Panc1 (cell line): Measurements from ENCODE around the gene SDC4. TPM values are rescaled to one million over a fixed set of nuclear protein-coding genes. Genes with fewer than 3 reads are reported as not detected.

Experiments used
- ATAC-seq: fragments of 200-7000 bp; cut with Tn5 transposase; 2 replicates; pipeline ENCODE4 v1.9.1; 2020; ENCODE audit warnings: mild to moderate bottlenecking, moderate library complexity
- BruUV-seq: library from RNA; stranded (reverse); fragments of 400-500 nt; replicated peaks from 2 replicates; lab custom pipeline; 2021; lab: Mats Ljungman, UMichigan
- CTCF ChIA-PET: fragments of 300-600 bp; sonication (Branson Sonifier 250); formaldehyde crosslinking; loops from one replicate; lab custom pipeline; 2022; ENCODE audit warnings: antibody characterized with exemption; lab: Charles Lee
- POLR2A ChIA-PET: fragments of 300-600 bp; sonication (Branson Sonifier 250); formaldehyde crosslinking; loops from one replicate; lab custom pipeline; 2022; ENCODE audit warnings: antibody characterized with exemption; lab: Charles Lee
- DNase-seq: peaks from one replicate; pipeline ENCODE4 v3.0.0-alpha.2; 2010; ENCODE audit warnings: low read depth, low spot score
- H3K27ac ChIP-seq: 2 replicates; pipeline ENCODE4 v1.5.1; 2011; ENCODE audit warnings: mild to moderate bottlenecking, low read length, inconsistent platforms
- H3K27me3 ChIP-seq: fragments of 200-500 bp; sonication (Bioruptor generic); 2 replicates; pipeline ENCODE4 v1.6.0; 2014; ENCODE audit warnings: low read length, inconsistent platforms; ENCODE audit not compliant: control insufficient read depth, insufficient read depth
- H3K36me3 ChIP-seq: fragments of 200-500 bp; sonication (Bioruptor generic); 2 replicates; pipeline ENCODE4 v1.5.1; 2014; ENCODE audit warnings: inconsistent platforms, mild to moderate bottlenecking, low read length, moderate library complexity; ENCODE audit not compliant: control insufficient read depth, insufficient read depth
- H3K4me1 ChIP-seq: 2 replicates; pipeline ENCODE4 v1.5.1; 2011; ENCODE audit warnings: inconsistent platforms, mild to moderate bottlenecking, low read length, moderate library complexity; ENCODE audit not compliant: control insufficient read depth, insufficient read depth
- H3K4me3 ChIP-seq, 2 experiments: 2 replicates each; pipeline ENCODE4 v1.5.1; 2011 to 2012; ENCODE audit warnings: low read depth in 2 of 2, low read length in 2 of 2, mild to moderate bottlenecking in 2 of 2, inconsistent platforms in 1 of 2, moderate library complexity in 1 of 2
- H3K9me3 ChIP-seq: fragments of 200-500 bp; sonication (Bioruptor generic); 2 replicates; pipeline ENCODE4 v1.5.1; 2014; ENCODE audit warnings: low read depth, mild to moderate bottlenecking, inconsistent platforms, low read length, moderate library complexity; ENCODE audit not compliant: control insufficient read depth, insufficient read depth
- POLR2AphosphoS5 ChIP-seq: IDR thresholded peaks from 2 replicates; pipeline ENCODE4 v1.6.1; 2012; ENCODE audit warnings: mild to moderate bottlenecking, low read depth, low read length, moderate library complexity
- SIN3A ChIP-seq: IDR thresholded peaks from 2 replicates; pipeline ENCODE4 v1.6.1; 2012; ENCODE audit warnings: low read depth, mild to moderate bottlenecking, low read length, moderate library complexity, borderline replicate concordance; ENCODE audit not compliant: insufficient read depth
- TCF7L2 ChIP-seq: IDR thresholded peaks from 2 replicates; pipeline ENCODE4 v1.6.1; 2011; ENCODE audit warnings: mild to moderate bottlenecking, low read depth, low read length, inconsistent platforms
- in situ Hi-C: cut with HindIII; loops from 2 replicates; pipeline ENCODE4 v1.10.0; 2016; ENCODE audit warnings: low sequenced_read_pairs, low pct_unique_long_range_greater_than_20kb
- intact Hi-C: fragments of 100-400 bp; cut with micrococcal nuclease; formaldehyde crosslinking; loops from one replicate; pipeline ENCODE4 v1.10.0; 2022; ENCODE audit not compliant: unreplicated experiment
- total RNA-seq: library from RNA; stranded (reverse); gene quantifications from one replicate; pipeline ENCODE4 v1.2.1, GENCODE V29; 2021; ENCODE audit not compliant: unreplicated experiment
- TF ChIP-seq, protein P1 (sequence below), 2 experiments: IDR thresholded peaks; 2 replicates each; pipeline ENCODE4 v1.6.1; 2011 to 2012; ENCODE audit warnings: low read depth in 2 of 2, control low read depth in 1 of 2, low read length in 1 of 2, mild to moderate bottlenecking in 1 of 2, moderate library complexity in 1 of 2; ENCODE audit not compliant: insufficient read depth in 1 of 2
- TF ChIP-seq, protein P2 (sequence below): fragments of 450-650 bp; IDR thresholded peaks from 2 replicates; pipeline ENCODE4 v1.5.1; 2017; ENCODE audit warnings: mild to moderate bottlenecking

The SDC4 gene
- total RNA-seq, 1 experiment from 2014 or later, result 93.3 TPM

DNA sequence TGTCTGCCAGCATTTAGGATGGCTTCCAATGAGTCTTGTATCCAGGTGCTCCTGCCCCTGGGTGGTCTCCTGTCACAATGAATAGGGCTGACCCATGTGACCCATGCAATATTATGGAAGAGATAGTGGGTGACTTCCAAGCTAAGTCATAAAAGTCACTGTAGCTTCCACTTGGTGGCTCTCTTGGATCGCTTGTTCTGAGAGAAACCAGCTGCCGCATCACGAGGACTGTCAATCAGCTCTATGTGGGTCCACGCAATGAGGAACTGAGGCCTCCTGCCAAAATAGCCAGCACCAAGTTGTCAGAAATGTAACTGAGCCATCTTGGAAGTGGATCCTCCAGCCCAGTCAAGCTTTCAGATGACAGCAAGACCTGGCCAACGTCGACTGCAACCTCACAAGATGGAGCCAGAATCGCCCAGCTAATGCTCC, 25.3 kb downstream of the SDC4 start:
- 0 out of 2 replicates have a peak, but pooled peaks cover 5% of the 10 kb centered on the region for H3K36me3 ChIP-seq
- H3K4me3 ChIP-seq, result no peak overlapping the region
- ChIA-PET POLR2A (no interaction called here), CTCF (interaction anchor here (0.6 to 1.5 kb wide), 9 partner anchors 11 to 448 kb away, joined by 3 to 10 read pairs (median 4); no protein-coding TSS in a partner anchor)
- ATAC-seq, result peak; percentile 61
- H3K9me3 ChIP-seq, result no peaks in the 10 kb centered on the region
- no peak overlapping the region for H3K27ac ChIP-seq
- intact Hi-C loops, result loop anchor here (5.0 to 10.0 kb wide), 2 partner anchors 114 to 452 kb away; no protein-coding TSS in a partner anchor
- no peaks in the 10 kb centered on the region for H3K27me3 ChIP-seq
- TF ChIP-seq, protein P1, sequence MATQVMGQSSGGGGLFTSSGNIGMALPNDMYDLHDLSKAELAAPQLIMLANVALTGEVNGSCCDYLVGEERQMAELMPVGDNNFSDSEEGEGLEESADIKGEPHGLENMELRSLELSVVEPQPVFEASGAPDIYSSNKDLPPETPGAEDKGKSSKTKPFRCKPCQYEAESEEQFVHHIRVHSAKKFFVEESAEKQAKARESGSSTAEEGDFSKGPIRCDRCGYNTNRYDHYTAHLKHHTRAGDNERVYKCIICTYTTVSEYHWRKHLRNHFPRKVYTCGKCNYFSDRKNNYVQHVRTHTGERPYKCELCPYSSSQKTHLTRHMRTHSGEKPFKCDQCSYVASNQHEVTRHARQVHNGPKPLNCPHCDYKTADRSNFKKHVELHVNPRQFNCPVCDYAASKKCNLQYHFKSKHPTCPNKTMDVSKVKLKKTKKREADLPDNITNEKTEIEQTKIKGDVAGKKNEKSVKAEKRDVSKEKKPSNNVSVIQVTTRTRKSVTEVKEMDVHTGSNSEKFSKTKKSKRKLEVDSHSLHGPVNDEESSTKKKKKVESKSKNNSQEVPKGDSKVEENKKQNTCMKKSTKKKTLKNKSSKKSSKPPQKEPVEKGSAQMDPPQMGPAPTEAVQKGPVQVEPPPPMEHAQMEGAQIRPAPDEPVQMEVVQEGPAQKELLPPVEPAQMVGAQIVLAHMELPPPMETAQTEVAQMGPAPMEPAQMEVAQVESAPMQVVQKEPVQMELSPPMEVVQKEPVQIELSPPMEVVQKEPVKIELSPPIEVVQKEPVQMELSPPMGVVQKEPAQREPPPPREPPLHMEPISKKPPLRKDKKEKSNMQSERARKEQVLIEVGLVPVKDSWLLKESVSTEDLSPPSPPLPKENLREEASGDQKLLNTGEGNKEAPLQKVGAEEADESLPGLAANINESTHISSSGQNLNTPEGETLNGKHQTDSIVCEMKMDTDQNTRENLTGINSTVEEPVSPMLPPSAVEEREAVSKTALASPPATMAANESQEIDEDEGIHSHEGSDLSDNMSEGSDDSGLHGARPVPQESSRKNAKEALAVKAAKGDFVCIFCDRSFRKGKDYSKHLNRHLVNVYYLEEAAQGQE (IDR thresholded peaks at IDR 0.05; ENCODE audit: insufficient read depth in 1 of 2, low read depth in 2 of 2, low read length in 1 of 2), result no peak
- TF ChIP-seq, protein P2, sequence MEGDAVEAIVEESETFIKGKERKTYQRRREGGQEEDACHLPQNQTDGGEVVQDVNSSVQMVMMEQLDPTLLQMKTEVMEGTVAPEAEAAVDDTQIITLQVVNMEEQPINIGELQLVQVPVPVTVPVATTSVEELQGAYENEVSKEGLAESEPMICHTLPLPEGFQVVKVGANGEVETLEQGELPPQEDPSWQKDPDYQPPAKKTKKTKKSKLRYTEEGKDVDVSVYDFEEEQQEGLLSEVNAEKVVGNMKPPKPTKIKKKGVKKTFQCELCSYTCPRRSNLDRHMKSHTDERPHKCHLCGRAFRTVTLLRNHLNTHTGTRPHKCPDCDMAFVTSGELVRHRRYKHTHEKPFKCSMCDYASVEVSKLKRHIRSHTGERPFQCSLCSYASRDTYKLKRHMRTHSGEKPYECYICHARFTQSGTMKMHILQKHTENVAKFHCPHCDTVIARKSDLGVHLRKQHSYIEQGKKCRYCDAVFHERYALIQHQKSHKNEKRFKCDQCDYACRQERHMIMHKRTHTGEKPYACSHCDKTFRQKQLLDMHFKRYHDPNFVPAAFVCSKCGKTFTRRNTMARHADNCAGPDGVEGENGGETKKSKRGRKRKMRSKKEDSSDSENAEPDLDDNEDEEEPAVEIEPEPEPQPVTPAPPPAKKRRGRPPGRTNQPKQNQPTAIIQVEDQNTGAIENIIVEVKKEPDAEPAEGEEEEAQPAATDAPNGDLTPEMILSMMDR, result peak; percentile 74
- TF ChIP-seq TCF7L2 (no peak), POLR2AphosphoS5 (no peak)
- peaks cover 10% of the 10 kb centered on the region for H3K4me1 ChIP-seq
- no TSS peak for BruUV-seq
- in situ Hi-C loops, result no loop called here
- no peak for DNase-seq

DNA sequence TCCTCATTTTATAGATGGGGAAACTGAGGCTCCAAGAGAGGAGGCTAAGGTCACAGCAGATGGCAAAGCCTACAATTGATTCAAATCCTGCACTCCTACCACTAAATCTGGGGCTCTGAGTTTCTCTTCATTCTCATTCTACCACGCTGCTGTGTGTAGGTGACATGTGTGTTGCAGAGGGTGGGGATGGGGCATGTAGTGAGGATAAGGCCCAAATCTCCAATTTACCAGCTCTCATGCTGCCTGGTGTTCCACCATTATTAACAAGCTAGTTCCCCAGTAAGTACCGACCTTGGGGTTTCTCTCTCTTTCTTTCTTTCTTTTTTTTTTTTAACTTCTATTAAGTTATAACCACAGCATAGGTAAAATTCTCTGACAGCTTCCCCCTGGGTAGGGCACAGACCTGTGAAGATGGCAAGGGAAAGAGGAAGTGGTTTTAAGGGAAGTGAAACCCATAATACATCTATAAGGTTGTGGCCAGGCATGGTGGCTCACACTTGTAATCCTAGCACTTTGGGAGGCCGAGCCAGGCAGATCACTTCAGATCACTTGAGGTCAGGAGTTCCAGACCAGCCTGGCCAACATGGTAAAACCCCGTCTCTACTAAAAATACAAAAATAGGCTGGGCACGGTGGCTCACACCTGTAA, 27.2 kb downstream of the SDC4 start:
- Histone ChIP-seq H3K27ac (no peak overlapping the region), H3K36me3 (0 out of 2 replicates have a peak, but pooled peaks cover 2% of the 10 kb centered on the region), H3K9me3 (no peaks in the 10 kb centered on the region), H3K27me3 (no peaks in the 10 kb centered on the region), H3K4me1 (peaks cover 10% of the 10 kb centered on the region), H3K4me3 (no peak overlapping the region)
- no TSS peak for BruUV-seq
- intact Hi-C loops (loop anchor here (5.0 to 10.0 kb wide), 2 partner anchors 116 to 454 kb away; no protein-coding TSS in a partner anchor), in situ Hi-C loops (no loop called here)
- CTCF ChIA-PET, result no interaction called here
- DNase-seq (no peak), ATAC-seq (no peak)
- POLR2A ChIA-PET, result no interaction called here
- TF ChIP-seq TCF7L2 (no peak), SIN3A (no peak)
- TF ChIP-seq, protein P1 (IDR thresholded peaks at IDR 0.05; ENCODE audit: insufficient read depth in 1 of 2, low read depth in 2 of 2, low read length in 1 of 2), result no peak
- TF ChIP-seq, protein P2, result no peak
